HG02943 (cell line): Measurements from ENCODE around the gene SFT2D1.

Experiments used
- ATAC-seq: cut with Tn5 transposase; IDR thresholded peaks from one replicate; pipeline ENCODE4 v1.9.1; 2021; ENCODE audit warnings: mild to moderate bottlenecking, low read depth, moderate library complexity; ENCODE audit not compliant: unreplicated experiment

SFT2D1 gene

GRCh38 chr6:166282394-166283032, 59.8 kb downstream of the SFT2D1 start:
- ATAC-seq, result no peak

DNA sequence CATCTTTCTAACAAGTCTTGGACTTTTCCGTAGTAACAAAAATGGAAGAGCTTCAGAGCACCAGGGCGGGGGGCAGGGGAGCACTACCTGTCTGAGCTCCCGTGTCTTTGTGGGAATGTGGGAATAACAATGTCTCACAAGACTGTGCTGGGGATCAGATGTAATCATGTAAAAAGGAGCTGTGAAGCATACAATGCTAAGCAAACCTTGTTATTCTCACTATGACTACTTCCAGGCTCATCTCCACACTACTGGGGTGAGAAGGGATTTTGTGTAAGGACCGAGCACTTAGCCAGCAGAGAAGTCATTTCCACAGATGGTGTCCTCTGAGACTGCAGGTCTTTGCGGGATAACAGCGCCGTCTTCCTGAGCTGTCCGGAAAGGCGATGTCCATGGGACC, 61.2 kb downstream of the SFT2D1 start:
- ATAC-seq, result no peak

DNA sequence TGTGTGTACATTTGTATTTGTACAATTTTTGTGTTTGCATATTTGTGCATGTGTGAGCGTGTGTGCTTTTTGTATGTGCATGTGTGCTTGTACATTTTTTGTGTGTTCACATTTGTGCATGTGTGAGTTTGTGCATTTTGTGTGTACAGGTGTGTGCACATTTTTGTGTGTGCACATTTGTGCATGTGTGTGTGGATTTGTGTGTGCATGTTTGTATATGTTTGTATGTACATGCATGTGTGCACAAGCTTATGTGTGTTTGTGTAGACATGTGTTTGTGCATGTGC, 63.0 kb downstream of the SFT2D1 start:
- no peak for ATAC-seq

DNA sequence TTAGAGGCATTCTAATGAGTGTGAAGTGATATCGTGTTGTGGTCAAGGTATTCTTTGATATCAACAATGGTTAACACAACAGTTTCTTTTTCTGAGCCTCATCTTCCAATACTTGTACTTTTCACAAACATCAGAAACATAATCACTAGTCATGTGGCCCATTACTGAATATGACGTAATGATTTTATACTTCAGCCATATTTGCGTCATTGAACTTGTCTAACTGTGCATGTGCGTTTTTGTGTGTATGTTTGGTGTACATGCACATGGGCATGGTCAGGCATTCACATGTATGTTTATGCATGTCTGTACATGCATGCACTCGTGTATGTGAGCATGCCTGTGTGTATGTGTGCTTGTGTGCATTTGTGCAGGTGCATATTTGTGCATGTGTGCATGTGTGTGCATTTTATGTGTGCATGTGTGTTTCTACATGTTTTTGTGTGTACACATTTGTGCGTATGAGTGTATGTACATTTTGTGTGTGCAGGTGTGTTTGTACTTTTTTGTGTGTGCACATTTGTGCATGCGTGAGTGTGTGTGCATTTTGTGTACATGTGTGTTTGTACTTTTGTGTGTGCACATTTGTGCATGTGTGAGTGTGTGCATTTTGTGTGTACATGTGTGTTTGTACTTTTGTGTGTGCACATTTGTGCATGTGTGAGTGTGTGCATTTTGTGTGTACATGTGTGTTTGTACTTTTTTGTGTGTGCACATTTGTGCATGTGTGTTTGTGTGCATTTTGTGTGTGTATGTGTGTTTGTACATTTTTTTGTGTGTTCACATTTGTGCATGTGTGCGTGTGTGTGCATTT, 63.6 kb downstream of the SFT2D1 start:
- no peak for ATAC-seq

DNA sequence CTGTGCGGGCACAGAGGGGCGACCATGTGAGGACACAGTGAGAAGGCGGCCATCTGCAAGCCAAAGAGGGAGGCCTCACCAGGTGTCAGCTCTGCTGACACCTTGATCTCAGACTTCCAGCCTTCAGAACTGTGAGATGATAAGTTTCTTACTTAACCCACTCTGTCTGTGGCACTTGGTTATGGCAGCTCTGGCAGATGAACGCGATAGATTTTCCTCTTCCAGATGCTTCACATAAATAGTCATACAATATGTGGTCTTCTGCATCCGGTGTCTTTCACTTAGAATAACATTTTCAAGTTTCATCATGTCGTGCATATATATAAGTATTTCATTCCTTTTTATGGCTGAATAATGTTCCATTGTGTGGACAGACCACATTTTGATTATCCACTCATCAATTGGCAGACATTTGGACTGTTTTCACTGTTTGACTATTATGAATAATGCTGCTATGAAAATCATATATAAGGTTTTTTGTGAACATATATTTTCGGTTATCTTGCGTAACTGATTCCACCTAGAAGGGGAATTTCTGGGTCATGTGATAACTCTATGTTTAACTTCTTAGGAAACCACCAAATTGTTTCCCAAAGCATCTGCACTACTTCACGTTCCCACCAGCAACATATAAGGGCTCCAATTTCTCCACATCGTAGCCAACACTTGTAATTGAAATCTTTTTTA, 64.3 kb downstream of the SFT2D1 start:
- ATAC-seq, result no peak

- no peak for ATAC-seq
These were observed 65.3 kb downstream of the SFT2D1 start for GRCh38 chr6:166277018-166277417.

DNA sequence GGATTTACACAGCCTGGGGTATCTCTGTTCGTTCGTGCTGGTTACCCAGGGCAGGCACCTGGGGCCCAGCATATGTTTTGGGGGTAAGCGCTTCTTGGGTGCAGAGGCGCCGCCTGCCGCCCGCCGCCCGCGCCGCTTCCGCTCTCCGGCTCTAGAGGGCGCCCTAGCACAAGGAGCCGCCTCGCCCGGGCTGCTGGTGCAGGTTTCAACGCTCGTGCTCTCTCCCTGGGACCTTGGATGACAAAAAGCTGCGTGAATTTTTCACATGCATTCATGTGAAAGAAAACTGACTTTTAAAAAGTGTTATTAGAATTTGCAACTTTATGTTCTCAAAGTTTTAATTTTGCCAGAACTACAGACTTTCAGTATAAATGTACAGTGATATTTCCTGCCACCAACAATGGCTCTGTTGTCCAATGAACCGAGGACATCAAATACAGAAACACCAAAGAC, 66.6 kb downstream of the SFT2D1 start:
- peak; percentile 87 for ATAC-seq

GRCh38 chr6:166274739-166275370, 67.5 kb downstream of the SFT2D1 start:
- no peak for ATAC-seq

GRCh38 chr6:166274163-166274562, 68.2 kb downstream of the SFT2D1 start:
- no peak for ATAC-seq

DNA sequence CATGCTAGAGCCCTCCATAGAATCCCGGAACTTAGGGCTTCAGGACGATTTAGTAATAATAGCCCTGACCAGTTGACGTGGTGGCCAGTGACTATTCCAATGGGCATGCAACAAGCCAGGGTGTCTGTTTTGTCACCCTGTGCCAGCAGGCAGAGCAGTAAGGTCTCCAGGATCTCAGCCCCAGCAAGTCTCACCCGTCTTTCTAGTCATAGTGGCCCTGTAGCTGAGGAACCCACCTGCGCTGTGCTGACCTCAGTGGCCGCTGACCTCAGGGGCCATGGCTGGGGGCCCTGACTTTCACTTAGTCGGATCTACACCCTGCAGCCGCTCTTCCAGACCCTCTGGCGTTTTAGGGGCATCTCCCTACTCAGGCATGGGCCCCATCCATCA, 71.0 kb downstream of the SFT2D1 start:
- ATAC-seq, result no peak

- ATAC-seq, result no peak
These were observed 71.5 kb downstream of the SFT2D1 start for GRCh38 chr6:166270706-166271375.
